Suprapubic skin (tissue), 4 donors: ENCODE measurements around the gene MAPK12. TPM values are rescaled to one million over a fixed set of nuclear protein-coding genes. Genes with fewer than 3 reads are reported as not detected.

Experiments
- DNase-seq, 2 donors: peaks; one replicate each; pipeline ENCODE4 v3.0.0-alpha.2; 2019; ENCODE audit warnings: low spot score in 2 of 2
- H3K27ac ChIP-seq: fragments of 200-600 bp; sonication (generic); one replicate; pipeline ENCODE4 v1.5.1; 2019
- H3K27me3 ChIP-seq: fragments of 200-600 bp; sonication (generic); one replicate; pipeline ENCODE4 v1.5.1; 2019
- H3K36me3 ChIP-seq: fragments of 200-600 bp; sonication (generic); one replicate; pipeline ENCODE4 v1.5.1; 2019
- H3K4me1 ChIP-seq: fragments of 200-600 bp; sonication (generic); one replicate; pipeline ENCODE4 v1.5.1; 2019
- H3K4me3 ChIP-seq: fragments of 200-600 bp; sonication (generic); one replicate; pipeline ENCODE4 v1.5.1; 2019; ENCODE audit warnings: mild to moderate bottlenecking
- H3K9me3 ChIP-seq: fragments of 200-600 bp; sonication (generic); one replicate; pipeline ENCODE4 v1.5.1; 2019
- CTCF ChIP-seq, 2 donors: fragments of 200-600 bp in 1 of 2; fragments of 450-650 bp in 1 of 2; sonication (generic) in 1 of 2; IDR thresholded peaks; one replicate each; pipeline ENCODE4 v1.5.1; 2016 to 2019; ENCODE audit warnings: antibody characterized with exemption in 2 of 2, mild to moderate bottlenecking in 1 of 2, moderate library complexity in 1 of 2
- EP300 ChIP-seq: sonication (generic); formaldehyde crosslinking; IDR thresholded peaks from one replicate; pipeline ENCODE4 v1.6.1; 2017; ENCODE audit warnings: antibody characterized with exemption
- POLR2A ChIP-seq, 2 donors: fragments of 450-650 bp; IDR thresholded peaks; one replicate each; pipeline ENCODE4 v1.6.1; 2017; ENCODE audit warnings: antibody characterized with exemption in 2 of 2, mild to moderate bottlenecking in 2 of 2, moderate library complexity in 2 of 2
- POLR2AphosphoS5 ChIP-seq, 3 donors: sonication (generic); formaldehyde crosslinking; IDR thresholded peaks; one replicate each; pipeline ENCODE4 v1.6.1; 2017; ENCODE audit warnings: antibody characterized with exemption in 3 of 3
- WGBS: methylation state at CpG from one replicate; pipeline ENCODE4 v1.1.5; 2018; 5-methylcytosine and 5-hydroxymethylcytosine counted together
- total RNA-seq, 4 donors: library from RNA; depleted of rRNA; stranded (reverse); fragments of >200 nt; gene quantifications; one replicate each; pipeline ENCODE4 v1.1.0, GENCODE V29; 2016

Gene MAPK12
- total RNA-seq, 4 donors from 2014 or later = 1.3 to 5.7 (median 3.3) TPM

- TF ChIP-seq POLR2A (IDR thresholded peaks at IDR 0.05) = no peak
- H3K9me3 ChIP-seq = no peaks in the 10 kb centered on the region
- H3K4me1 ChIP-seq = peaks cover 87% of the 10 kb centered on the region
- no peaks in the 10 kb centered on the region for H3K27me3 ChIP-seq
- DNase-seq = no peak
- no peaks in the 10 kb centered on the region for H3K36me3 ChIP-seq
- WGBS = 22% methylated on average over 7 of the region's 22 CpGs
- peak overlapping the region; percentile 94 for H3K4me3 ChIP-seq
- H3K27ac ChIP-seq = peak overlapping the region; percentile 96
These were observed 43.3 kb upstream of the MAPK12 start for GRCh38 chr22:50304528-50305392.

- H3K4me1 ChIP-seq = peaks cover 87% of the 10 kb centered on the region
- H3K4me3 ChIP-seq = peak overlapping the region; percentile 94
- no peak for TF ChIP-seq EP300
- no peak for TF ChIP-seq POLR2AphosphoS5 (IDR thresholded peaks at IDR 0.05)
- TF ChIP-seq CTCF (IDR thresholded peaks at IDR 0.05) = no peak
- no peak for TF ChIP-seq POLR2A (IDR thresholded peaks at IDR 0.05)
- DNase-seq = no peak
- H3K27me3 ChIP-seq = no peaks in the 10 kb centered on the region
- no peaks in the 10 kb centered on the region for H3K36me3 ChIP-seq
- no peaks in the 10 kb centered on the region for H3K9me3 ChIP-seq
- peak overlapping the region; percentile 96 for H3K27ac ChIP-seq
- WGBS = 48% methylated on average over 3 of the region's 11 CpGs
These were observed 42.5 kb upstream of the MAPK12 start for GRCh38 chr22:50303848-50304527.

GRCh38 chr22:50303515-50303847 is 42.0 kb upstream of the MAPK12 start:
- Histone ChIP-seq H3K36me3 (no peaks in the 10 kb centered on the region), H3K9me3 (no peaks in the 10 kb centered on the region), H3K4me1 (peaks cover 89% of the 10 kb centered on the region), H3K27ac (peak overlapping the region; percentile 96), H3K4me3 (peak overlapping the region; percentile 94), H3K27me3 (no peaks in the 10 kb centered on the region)
- WGBS = 90% methylated on average over 6 of the region's 7 CpGs
- no peak for DNase-seq
- TF ChIP-seq POLR2A (IDR thresholded peaks at IDR 0.05) (no peak), CTCF (IDR thresholded peaks at IDR 0.05) (no peak), EP300 (no peak), POLR2AphosphoS5 (IDR thresholded peaks at IDR 0.05) (no peak)

GRCh38 chr22:50302564-50302963 is 41.1 kb upstream of the MAPK12 start:
- H3K36me3 ChIP-seq = no peaks in the 10 kb centered on the region
- no peaks in the 10 kb centered on the region for H3K27me3 ChIP-seq
- DNase-seq = no peak
- WGBS = 61% methylated on average over 5 of the region's 5 CpGs
- TF ChIP-seq POLR2AphosphoS5 (IDR thresholded peaks at IDR 0.05) (no peak), POLR2A (IDR thresholded peaks at IDR 0.05) (no peak), CTCF (IDR thresholded peaks at IDR 0.05) (no peak), EP300 (no peak)
- H3K4me1 ChIP-seq = peaks cover 91% of the 10 kb centered on the region
- H3K4me3 ChIP-seq = no peak overlapping the region
- no peaks in the 10 kb centered on the region for H3K9me3 ChIP-seq
- H3K27ac ChIP-seq = peak overlapping the region; percentile 96

GRCh38 chr22:50302041-50302541 is 40.6 kb upstream of the MAPK12 start:
- no peak for TF ChIP-seq EP300
- no peak for TF ChIP-seq POLR2A (IDR thresholded peaks at IDR 0.05)
- TF ChIP-seq POLR2AphosphoS5 (IDR thresholded peaks at IDR 0.05) = no peak
- no peak for TF ChIP-seq CTCF (IDR thresholded peaks at IDR 0.05)
- DNase-seq = no peak
- H3K27me3 ChIP-seq = no peaks in the 10 kb centered on the region
- H3K27ac ChIP-seq = peak overlapping the region; percentile 96
- H3K4me3 ChIP-seq = peak overlapping the region; percentile 19
- 32% methylated on average over 8 of the region's 9 CpGs for WGBS
- H3K9me3 ChIP-seq = no peaks in the 10 kb centered on the region
- H3K36me3 ChIP-seq = no peaks in the 10 kb centered on the region
- peaks cover 95% of the 10 kb centered on the region for H3K4me1 ChIP-seq
